Activated gamma-delta T cell treated with anti-CD3 and anti-CD28 coated beads, Interleukin-2, amount 50 U/mL, for 16 hours (primary cell): ENCODE results near the gene ADAMTS17.
"Not testable (repeated sequence)": the region's sequence is repeated elsewhere in the genome, so short reads cannot be mapped to it uniquely, and the experiment has no call there.

Experiments used
- DNase-seq: peaks from one replicate; pipeline ENCODE4 v3.0.0-alpha.2; 2020; ENCODE audit warnings: low read depth

The ADAMTS17 gene

DNA sequence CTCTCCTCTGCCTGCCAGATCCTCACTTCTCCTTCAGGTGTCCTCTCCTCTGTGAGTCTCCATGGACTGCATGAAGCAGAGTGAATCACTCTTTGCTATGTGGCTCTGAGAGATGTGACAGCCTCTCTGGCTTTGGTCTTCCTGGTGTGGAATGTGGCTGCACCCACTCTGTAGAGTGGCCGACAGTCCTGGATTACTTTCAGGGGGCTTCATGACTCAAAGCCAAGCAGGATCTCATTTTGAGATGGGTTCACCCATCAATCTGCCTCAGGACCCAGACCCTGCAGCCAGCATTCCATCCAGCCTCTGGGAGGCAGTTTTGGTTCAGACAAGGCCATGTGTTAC, 386.6 kb downstream of the ADAMTS17 start:
- no peak for DNase-seq

- DNase-seq, result no peak
These were observed 387.2 kb downstream of the ADAMTS17 start for GRCh38 chr15:99954361-99955180.

GRCh38 chr15:99953886-99954285, 387.9 kb downstream of the ADAMTS17 start:
- no peak for DNase-seq

GRCh38 chr15:99951511-99951910, 390.3 kb downstream of the ADAMTS17 start:
- DNase-seq, result no peak

- no peak for DNase-seq
These were observed 397.6 kb downstream of the ADAMTS17 start for GRCh38 chr15:99944131-99944530.

DNA sequence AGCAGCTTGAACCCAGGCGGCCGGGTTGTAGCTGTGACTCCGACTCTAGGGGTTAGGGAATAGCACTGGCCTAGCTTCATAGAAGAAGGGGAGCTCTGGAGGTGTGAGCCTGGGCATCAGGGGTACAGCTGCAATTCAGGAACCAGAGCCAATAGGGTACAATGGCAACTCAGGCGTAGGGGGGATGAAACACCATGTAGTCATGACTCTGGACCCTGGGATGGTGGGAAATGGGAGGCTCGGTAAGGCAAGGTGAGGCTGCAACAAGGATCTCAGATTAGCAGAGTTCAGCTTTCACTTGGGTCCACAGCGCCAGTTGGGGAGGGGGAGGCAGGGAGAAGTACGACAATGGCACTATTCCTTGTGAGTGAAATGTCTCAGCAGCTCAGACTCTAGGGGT, 398.3 kb downstream of the ADAMTS17 start:
- no peak for DNase-seq

- DNase-seq, result no peak
These were observed 408.9 kb downstream of the ADAMTS17 start for GRCh38 chr15:99932676-99933402.

- DNase-seq, result no peak
These were observed 409.8 kb downstream of the ADAMTS17 start for GRCh38 chr15:99931703-99932603.

- DNase-seq, result no peak
These were observed 411.1 kb downstream of the ADAMTS17 start for GRCh38 chr15:99930696-99931095.

GRCh38 chr15:99929266-99929665, 412.5 kb downstream of the ADAMTS17 start:
- DNase-seq, result no peak

DNA sequence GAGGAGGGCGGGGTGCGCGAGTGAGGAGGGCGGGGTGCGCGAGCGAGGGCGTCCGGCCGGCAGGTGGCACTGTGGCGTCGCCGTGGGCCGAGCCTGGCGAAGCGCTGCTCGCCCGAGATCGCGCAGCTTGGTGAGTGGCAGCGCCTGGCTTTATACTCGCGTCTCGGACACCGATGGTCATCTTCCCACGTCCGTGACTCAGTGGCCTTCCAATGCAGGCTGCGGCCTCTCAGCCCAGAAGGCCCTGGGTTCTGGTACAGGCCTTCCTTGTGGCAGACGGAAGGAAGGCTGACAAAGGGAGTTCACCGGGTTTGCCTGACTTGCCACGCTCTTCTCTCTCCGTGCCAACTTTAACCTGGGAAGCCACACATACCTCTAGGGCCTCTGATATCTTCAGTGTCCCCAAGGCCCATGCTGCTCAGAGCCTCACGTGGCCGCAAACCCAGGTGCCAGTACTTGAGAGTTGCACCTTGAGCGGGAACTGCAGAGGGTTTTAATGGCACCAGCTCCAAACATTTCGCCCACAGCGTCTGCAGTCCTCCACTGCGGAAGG, 413.3 kb downstream of the ADAMTS17 start:
- DNase-seq, result peak; percentile 83

DNA sequence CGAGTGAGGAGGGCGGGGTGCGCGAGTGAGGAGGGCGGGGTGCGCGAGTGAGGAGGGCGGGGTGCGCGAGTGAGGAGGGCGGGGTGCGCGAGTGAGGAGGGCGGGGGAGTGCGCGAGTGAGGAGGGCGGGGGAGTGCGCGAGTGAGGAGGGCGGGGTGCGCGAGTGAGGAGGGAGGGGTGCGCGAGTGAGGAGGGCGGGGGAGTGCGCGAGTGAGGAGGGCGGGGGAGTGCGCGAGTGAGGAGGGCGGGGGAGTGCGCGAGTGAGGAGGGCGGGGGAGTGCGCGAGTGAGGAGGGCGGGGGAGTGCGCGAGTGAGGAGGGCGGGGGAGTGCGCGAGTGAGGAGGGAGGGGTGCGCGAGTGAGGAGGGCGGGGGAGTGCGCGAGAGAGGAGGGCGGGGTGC, 415.2 kb downstream of the ADAMTS17 start:
- not testable (repeated sequence) for DNase-seq

DNA sequence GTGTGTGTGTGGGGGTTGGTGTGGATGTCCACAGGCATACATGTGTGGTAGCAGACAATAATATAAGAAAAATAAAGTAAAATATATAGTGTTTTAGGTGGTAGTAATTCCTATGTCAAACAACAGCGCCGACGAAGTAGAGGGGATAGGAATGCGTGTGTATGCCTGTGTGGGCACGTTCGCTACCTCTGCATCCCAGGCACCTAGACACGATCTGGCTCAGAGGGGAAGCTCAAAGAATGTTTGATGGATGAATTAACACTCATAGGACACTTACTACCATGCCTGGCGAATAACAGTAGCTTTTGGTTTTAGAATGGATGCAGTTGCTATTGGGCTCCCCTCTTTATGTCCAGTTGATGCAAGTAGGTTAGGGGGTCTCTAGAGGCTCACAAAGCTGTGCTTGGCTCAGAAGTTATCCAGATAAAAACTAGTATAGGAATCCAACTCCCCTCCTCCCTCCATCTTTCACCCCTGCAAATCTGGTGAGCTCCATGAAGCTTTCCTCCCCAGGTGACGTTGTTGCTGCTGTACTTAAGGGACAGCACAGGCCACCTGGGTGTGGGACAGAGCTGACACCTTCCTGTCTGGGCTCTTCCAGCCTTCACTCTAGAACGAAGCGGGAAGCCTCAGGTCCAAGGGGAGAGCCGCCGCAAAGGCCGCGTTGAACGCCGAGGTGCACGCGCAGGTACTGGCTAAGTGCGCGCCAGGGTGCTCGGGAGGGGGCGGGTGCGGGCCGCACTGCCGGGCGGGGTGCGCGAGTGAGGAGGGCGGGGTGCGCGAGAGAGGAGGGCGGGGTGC, 415.9 kb downstream of the ADAMTS17 start:
- peak; percentile 53 for DNase-seq

DNA sequence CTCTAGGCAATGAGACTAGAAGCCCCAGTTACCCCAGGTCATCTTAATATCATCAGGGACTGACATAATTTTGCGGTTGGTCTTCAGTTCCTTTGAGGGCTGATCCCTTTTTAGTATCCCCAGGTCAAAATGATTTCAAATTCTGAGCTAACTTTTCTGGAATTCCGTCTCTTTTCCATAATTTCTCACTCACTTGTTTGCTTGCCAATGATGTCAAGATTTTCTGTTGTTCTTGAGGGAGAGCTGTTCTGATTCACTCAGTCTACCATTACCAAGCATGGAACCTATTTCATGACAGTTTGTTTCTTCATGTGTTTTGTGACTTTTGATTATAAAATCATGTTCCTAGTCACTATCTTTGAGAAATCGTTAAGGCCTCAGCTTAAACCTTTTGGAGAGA, 418.1 kb downstream of the ADAMTS17 start:
- DNase-seq, result no peak
